NCI-H446 (cell line): Measurements from ENCODE around the gene HGFAC.

Source experiments
- DNase-seq, 2 experiments: peaks; one replicate each; lab custom pipeline; 2025; lab: John Stamatoyannopoulos, UW

HGFAC gene

GRCh38 chr4:3441501-3442459, at the start of gene HGFAC:
Gene HGFAC, plus strand, starts transcription at chr4:3441968. Its CDS starts 34 bp downstream, at chr4:3442002.
- no peak for DNase-seq

GRCh38 chr4:3392321-3392720, 49.4 kb upstream of the HGFAC start:
- DNase-seq, result no peak

GRCh38 chr4:3393171-3393570, 48.6 kb upstream of the HGFAC start:
- no peak for DNase-seq

- no peak for DNase-seq
These were observed 45.2 kb upstream of the HGFAC start for GRCh38 chr4:3396600-3396999.

GRCh38 chr4:3397128-3397527, 44.6 kb upstream of the HGFAC start:
- no peak for DNase-seq

- DNase-seq, result peak in 1 of 2 experiments; percentile 9
These were observed 42.2 kb upstream of the HGFAC start for GRCh38 chr4:3399277-3400194.

- no peak for DNase-seq
These were observed 40.2 kb upstream of the HGFAC start for GRCh38 chr4:3401436-3402171.

GRCh38 chr4:3402491-3403347, 39.0 kb upstream of the HGFAC start:
- no peak for DNase-seq

GRCh38 chr4:3403348-3403906, 38.3 kb upstream of the HGFAC start:
- no peak for DNase-seq

- no peak for DNase-seq
These were observed 37.2 kb upstream of the HGFAC start for GRCh38 chr4:3404546-3404945.

- no peak for DNase-seq
These were observed 36.6 kb upstream of the HGFAC start for GRCh38 chr4:3405176-3405575.

- no peak for DNase-seq
These were observed 35.7 kb upstream of the HGFAC start for GRCh38 chr4:3406021-3406420.

- no peak for DNase-seq
These were observed 35.3 kb upstream of the HGFAC start for GRCh38 chr4:3406431-3406830.

- no peak for DNase-seq
These were observed 34.5 kb upstream of the HGFAC start for GRCh38 chr4:3407171-3407771.

GRCh38 chr4:3407930-3408792, 33.6 kb upstream of the HGFAC start:
- no peak for DNase-seq

- no peak for DNase-seq
These were observed 32.9 kb upstream of the HGFAC start for GRCh38 chr4:3408793-3409330.

- no peak for DNase-seq
These were observed 32.1 kb upstream of the HGFAC start for GRCh38 chr4:3409571-3410091.

- no peak for DNase-seq
These were observed 31.2 kb upstream of the HGFAC start for GRCh38 chr4:3410401-3411135.
